ENCODE data around the gene RIMBP2.
"Not testable (repeated sequence)": the region's sequence is repeated elsewhere in the genome, so short reads cannot be mapped to it uniquely, and the experiment has no call there.

The RIMBP2 gene

DNA sequence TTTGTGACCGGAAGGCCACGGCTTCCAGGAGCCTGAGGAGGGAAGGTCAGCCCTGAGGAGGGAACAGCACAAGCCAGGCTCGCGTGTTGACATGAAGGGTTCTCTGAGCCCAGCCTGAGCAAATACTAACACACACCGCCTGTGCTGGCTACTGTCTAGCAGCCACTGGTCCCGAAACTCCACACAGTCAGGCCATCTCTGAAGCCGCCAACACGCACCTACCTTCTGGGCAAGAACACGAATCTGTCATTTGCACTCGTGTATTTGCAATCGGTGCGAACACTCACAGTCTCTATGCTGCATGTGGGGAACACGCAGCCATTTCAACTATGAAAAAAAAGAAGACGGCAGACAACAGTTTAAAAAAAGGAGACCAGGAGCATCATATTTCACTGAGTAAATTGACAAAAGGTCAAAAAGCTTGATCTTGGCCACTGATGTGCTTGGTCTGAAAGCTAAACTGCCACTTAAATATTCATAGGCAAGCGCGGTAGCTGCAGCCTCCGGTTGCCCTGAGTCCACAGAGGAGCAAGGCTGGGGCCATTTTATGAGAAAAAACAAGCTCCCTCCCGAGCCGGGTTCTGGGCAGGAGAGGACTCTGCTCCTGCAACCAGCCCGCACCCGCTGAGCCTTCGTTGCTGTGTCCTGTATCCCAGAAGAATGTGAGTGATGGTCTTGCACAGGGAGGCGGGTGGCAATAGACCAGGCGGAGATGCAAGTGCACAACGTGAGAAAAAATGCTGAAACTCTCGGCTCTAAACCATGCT is 57.8 kb downstream of the RIMBP2 start:
- no peak for DNase-seq (ENCODE audit: low spot score)

DNA sequence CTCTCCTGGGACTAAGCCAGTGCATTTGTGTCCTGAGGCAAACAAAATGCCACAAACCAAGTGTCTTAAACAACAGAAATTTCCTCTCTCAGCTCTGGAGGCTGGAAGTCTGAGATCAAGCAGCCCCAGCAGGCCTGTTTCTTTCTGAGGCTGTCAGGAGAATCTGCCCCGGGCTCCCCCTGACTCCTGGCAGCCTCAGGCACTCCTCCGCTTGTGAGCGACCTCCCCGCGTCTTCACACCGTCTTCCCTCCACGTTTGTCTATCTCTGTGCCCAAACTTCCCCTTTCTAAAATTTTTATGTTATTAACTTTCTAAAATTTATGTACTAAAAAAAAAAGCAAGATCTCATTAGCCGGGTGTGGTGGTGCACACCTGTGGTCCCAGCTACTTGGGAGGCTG is 59.7 kb downstream of the RIMBP2 start:
- no peak for DNase-seq (ENCODE audit: low spot score)

DNA sequence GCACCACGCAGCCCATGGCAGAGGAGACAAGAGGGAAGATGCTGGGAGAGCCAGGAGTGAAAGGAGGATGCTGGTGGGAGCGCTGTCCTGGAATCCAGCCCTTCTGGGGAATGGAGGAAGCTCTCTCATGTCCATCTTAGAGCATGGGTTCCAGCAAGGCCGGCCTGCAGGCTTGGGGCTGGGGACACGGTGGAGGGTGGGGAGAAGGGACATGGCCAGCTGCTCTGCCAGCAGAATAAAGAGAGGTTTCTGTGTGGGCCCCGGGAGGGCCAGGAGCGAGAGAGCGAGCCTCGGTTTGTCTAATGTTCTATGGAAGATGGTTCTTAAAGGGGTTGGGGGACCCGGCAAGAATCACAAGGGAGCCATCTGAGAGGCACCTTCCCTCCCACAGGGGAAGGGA is 60.2 kb downstream of the RIMBP2 start:
- no peak for DNase-seq (ENCODE audit: low spot score)

DNA sequence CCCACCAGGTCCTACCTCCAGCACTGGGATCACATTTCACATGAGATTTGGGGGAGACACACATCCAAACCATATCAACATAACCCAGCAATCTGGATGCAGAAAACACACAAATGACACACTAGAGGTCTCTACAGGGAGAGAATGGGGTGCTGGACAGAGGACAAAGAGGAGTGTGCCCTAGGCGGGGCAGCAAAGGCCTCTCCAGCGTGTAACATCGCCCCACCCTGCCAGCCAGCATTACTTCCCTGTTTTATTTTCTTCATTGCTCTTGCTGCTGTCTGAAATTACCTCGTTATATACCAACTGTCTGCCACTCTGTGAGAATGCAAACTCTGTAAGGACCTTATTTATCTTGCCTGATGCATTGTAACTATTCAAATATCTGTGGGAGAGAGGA is 61.1 kb downstream of the RIMBP2 start:
- no peak for DNase-seq (ENCODE audit: low spot score)

DNA sequence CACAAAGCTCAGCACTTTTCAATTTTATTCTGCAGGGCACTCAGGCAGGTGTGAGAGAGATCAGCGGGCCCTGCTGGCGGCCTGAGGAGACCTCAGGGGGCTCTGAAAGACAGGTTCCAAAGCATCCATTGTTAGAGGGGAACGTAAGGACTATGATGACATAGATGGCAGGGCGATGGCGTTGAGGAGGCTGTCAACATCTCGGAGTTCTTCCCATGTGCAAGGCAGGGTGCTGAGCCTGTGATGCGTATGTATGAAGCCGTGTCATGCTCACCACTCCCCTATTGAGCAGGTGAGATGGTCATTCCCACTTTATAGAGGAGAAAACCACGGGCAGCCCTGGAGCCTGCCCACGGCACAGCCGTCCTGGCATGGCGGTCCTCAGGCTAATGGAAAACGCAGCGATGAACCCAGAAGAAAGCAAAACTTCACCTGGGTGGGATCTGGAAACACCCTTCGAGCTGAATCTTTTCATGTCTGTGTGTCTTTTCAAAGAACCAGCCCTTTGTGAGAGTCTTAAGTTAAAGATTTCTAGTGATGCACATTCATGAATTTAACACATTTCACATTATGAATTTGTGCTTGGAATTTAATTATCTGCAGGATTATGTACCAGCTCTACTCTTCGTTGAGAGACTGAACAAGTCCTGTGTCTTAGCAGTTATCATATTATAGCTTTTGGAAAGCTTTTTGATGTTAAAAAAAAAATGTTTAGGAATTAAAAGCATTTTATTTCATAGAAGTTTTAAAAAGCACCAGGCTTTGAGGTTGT is 64.7 kb downstream of the RIMBP2 start:
- DNase-seq (ENCODE audit: low spot score): no peak

DNA sequence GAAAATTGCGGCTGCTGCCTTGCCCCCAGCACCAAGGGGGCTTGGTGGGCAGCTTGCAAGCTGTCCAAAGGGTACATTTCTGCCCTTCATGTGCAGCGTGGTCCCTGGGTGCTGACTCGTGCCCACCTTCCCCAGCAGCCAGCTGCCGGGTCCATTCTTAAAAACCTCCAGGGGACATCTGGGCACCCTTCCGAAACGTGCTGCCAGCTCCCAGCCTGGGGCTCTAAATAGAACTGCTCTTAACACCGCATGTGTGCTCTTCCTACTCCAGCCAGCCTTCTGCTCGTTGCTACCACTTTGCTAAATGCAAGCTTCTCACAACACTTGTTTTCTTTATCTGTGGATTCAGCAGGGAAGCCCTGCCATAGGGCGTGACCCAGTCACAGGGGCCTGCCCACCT is 66.0 kb downstream of the RIMBP2 start:
- DNase-seq (ENCODE audit: low spot score): no peak

DNA sequence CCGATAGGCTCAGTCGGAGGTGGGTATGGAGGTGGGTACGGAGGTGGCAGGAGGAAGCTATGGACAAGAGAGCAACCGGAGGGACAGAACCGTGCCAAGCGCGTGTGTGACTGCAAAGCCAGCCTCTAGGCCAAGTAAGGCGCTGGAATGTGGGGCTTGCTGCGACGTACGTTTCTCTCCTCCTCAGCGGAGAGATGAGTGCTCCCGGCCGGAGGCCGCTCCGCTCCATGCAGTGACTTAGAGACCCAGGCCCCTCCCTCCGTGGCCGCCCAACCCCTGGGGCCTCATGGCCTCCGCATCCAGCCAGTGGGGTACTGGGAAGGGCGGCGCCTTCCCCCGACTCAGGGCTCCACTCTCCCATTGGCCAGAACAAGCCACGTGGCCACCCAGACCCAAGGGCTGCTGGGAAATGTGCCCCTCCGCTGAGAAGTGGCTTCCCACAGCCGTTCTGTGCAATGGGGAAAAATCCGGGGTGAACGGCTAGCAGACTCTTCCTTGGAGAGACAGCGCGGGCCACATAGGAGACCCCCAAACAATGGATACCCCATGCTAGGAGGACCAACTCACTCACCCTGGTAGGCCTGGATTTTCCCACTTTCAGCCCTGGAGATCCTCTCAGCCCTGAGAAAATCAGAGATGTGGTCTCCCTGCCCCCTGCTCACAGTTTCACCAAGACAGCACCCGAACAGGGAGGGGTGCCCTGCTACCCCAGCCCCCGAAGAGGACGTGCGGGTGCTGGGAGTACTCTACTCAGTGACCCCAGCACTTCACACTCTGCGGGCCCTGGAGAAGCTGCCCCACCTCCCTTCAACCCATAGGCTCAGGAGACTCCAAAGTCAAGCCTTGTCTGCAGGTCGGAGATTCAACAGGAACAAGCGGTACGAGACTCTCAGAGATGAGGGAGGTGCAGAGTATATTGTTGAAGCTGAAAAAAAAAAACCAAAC is 66.7 kb downstream of the RIMBP2 start:
- DNase-seq (ENCODE audit: low spot score): no peak

DNA sequence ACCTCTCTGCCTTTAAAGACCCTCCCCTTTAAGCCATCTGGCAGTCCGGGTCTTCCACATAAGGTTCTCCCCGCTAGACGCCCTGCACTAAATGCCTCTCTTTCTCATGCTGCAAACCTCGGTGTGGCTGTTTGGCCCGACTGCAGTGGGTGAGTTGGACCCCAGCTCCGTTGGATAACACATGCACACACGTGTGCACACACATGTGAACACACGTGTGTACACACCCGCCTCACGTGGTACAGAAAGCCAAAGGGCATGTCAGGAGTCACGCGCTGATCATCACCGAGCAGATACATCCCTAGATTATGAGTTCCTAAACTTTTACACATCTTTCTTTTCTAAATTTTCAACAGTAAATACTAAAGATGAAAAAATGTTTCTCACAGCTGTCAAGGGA is 68.3 kb downstream of the RIMBP2 start:
- no peak for DNase-seq (ENCODE audit: low spot score)

DNA sequence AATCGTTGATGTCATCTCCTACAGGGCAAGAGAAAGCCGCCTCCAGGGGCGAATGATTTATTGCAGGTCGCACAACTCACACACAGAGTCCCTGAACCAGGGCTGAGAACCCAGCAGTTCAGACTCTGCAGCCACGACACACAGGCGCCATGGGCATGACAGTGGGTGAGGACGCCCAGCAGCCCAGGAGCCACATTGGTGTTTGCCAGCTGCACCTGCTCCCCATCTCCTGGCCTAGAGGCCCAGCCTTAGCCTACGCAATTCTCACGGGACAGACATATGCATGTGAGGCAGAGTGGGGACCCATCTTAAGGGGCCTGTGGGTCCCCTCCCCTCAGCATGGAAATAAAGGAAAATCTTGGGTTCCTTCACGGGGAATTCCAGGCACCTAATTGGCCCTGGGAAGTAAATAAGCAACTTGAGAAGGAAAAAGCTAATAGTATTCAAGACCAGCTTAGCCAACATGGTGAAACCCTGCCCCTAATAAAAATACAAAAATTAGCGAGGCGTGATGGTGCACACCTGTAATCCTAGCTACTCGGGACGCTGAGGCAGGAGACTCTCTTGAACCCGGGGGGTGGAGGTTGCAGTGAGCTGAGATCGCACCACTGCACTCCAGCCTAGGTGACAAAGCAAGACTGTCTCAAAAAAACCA is 69.3 kb downstream of the RIMBP2 start:
- no peak for DNase-seq (ENCODE audit: low spot score)

DNA sequence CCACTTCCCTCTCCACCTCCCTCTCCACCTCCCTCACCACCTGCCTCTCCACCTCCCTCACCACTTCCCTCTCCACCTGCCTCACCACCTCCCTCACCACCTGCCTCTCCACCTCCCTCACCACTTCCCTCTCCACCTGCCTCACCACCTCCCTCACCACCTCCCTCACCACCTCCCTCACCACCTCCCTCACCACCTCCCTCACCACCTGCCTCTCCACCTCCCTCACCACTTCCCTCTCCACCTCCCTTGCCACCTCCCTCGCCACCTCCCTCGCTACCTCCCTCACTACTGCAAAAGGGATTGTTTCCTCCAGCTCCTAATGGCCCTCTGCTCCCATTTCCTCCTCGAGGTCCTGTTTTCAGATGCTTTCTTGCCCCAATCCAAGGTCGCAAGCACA is 69.9 kb downstream of the RIMBP2 start:
- DNase-seq (ENCODE audit: low spot score): not testable (repeated sequence)

DNA sequence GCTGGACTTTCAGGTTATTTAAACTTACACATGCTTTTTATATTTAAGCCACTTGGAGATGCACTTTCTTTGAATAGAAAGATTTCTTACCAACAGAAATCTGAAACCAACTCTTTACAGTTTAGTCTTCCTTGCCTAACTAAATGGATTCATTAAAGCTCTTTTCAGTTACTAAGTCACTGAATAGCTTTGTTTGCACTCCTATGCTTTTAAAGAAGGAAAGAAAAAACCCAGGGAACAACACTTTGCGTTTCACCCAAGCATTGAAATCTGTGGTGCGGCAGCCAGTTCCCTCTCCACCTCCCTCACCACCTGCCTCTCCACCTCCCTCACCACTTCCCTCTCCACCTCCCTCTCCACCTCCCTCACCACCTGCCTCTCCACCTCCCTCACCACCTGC is 70.3 kb downstream of the RIMBP2 start:
- DNase-seq (ENCODE audit: low spot score): no peak

DNA sequence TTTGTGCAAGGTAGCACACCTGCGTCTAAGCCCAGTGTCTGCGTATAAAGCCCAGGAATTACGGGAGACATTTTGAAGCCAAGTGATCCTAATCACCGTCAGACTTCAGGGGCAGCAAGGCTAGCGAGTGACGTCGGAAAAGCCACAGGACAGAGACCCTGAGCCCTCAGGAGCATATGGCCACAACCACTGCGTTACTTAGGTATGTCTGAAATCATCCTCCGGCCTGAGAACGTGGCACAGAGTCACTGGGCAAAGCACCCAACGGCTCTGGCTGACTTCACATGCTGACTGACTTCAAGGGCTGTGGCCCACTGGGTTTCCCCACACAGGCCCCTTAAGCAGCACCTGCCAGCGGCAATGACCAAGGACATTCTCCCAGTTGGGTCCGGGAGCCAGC is 71.5 kb downstream of the RIMBP2 start:
- DNase-seq (ENCODE audit: low spot score): no peak

DNA sequence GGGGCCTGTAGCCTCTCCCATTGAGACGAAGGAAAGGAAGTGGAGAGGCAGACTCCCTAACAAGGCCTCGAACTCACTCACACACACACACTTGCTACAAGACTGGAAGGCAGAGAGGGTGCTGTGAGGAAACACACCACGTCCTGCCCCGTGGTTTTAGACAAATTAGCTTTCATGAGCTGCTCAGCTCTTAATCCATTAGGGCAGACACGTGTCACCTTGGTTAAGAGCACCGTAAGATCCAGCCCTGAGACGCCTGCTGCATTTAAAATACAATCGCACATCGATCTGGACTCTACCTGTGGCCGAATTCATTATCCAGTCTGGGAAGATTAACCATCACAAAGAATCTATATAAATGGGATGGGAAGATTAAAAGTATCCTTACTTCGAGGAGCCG is 72.0 kb downstream of the RIMBP2 start:
- no peak for DNase-seq (ENCODE audit: low spot score)

DNA sequence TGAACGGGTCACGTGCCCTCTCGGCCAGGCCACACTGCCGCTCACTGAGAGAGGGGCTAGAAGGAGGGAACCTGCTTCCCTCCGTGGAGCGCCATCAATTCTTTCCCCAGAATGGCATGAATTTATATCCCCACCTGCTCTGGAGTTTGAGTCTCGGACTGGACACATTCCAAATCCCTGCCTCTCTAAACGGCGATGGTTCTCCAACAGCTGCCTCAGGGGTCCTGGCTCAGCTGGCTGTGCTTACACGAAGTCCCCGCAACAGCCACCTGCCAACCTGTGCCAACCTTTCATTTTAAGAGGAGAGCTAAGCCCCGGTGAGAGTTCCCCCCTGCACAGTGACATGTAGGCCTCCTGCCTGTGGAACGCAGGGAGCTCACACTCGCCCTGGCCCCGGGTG is 73.2 kb downstream of the RIMBP2 start:
- no peak for DNase-seq (ENCODE audit: low spot score)

DNA sequence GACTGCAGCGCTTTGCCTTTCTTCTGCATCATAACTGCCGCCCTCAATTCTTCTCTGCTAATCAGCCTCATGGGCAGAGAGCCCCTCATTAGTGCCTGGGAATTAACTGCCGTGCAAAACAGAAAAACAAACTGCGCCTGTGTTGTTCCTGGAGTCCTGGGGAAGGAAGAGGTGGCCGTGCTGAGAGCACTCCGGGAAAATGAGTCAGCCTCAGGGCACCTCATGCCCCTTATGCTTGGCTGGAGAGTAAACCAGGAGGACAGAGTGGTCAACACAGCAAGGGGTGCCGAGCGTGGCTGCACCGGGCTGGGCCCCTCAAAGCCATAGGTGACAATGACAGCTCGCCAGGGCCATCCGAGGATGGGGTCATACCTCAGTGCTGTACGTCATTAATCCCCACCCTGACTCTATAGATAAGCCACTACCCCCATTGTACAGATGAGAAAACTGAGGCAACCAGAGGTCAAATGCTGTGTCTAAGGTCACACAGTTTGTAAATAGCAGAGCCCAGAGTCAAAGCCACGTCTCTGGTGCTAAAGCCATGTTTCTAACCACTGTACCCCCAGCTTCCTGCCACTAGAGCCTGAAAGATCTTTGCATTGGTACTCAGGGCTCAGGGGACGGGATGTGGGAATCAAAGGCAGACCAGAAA is 74.4 kb downstream of the RIMBP2 start:
- DNase-seq (ENCODE audit: low spot score): no peak

DNA sequence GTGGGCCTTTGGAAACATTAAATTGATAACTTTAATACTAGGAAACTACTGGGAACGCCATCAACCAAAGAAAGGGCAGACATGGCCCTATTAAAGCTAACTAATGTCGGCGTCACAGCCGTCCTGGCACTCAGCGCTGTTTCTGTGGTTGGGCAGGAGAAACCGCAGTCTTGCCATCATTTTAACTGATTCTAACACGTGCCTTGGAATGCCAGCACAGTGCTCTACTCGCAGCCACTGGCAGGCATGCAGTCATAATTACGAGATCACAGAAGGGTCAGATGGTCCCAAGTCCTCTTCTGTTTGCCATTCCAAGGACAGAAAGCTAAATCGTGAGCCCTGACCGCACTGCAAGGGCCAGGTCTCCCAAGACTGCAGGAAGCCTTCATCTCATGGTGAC is 75.2 kb downstream of the RIMBP2 start:
- no peak for DNase-seq (ENCODE audit: low spot score)

DNA sequence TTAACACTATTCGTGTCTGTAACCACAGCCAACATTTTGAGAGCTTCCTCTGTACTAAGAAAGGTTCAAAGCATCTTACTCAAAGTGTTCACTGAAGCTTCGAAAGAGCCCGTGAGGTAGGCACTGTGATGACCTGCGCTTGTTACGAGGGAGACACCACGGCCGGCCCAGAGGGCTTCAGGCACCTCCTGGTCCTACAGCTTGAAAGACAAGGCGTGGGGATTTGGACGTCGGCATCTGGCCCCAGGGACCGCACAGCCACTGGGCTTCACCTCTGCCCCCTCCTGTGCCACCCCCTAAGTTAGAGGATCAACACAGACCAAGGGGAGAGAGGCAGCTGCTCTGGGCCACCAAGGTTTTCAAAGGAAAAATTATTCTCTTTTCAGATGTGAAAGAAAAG is 75.6 kb downstream of the RIMBP2 start:
- DNase-seq (ENCODE audit: low spot score): no peak

DNA sequence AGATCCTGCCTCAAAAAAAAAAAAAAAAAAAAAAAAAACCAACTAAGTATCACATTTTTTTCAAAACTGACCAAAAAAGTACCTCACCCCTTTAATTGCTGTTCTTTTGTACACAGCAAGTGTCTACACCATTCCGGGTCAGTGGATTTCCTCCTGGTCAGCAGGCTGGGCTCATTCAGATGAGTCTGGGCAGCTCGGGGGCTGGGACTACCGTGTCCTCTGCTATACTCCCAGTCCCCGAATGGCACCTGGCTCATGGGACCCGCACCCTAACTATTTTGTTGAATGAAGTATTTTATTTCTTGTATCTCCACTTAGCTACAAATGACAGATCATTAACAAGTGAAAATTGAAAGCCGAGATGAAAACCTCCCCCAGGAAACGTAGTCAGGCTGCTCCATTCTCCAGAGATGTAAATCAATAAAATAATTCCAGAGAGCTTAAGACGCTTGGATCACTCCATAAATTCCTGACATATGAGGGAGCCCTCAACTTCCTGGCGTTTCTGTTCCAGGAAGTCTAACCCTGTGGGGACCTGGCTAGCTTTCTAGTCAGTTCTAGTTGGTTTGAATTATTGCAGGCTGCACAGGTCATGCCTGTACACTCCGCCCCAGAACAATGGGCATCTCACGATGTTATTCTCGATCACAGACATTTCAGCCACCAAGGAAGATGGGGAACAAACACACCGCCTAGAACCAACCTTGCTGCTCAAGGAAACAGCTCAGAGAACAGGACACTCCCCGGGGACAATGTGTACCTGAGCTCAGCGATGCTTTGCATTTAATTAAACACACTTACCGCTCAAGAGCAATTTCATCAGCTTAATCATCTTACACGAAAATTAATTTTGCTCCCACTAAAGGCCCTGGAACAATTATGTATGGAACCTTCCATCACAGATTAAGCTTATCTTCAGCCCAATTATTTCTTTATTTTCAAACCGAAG is 76.3 kb downstream of the RIMBP2 start:
- no peak for DNase-seq (ENCODE audit: low spot score)

DNA sequence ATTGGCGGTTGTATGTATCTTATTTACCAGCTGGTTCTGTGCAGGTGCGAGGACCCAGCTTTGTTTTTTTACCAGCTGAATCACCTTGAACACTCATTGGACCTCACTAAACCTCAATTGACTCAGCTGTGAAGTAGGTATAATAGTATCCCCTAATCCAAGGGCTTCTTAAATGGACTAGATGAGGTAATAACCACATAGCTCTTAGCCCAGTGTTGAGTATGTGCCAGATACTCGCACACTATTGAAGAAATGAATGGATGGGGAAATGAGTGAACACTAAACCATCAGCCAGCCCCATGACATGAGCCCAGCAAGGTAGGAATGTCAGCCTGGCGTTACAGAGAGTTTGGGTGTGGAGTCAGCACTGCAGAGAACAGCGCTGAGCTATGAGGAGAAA is 79.7 kb downstream of the RIMBP2 start:
- no peak for DNase-seq (ENCODE audit: low spot score)

DNA sequence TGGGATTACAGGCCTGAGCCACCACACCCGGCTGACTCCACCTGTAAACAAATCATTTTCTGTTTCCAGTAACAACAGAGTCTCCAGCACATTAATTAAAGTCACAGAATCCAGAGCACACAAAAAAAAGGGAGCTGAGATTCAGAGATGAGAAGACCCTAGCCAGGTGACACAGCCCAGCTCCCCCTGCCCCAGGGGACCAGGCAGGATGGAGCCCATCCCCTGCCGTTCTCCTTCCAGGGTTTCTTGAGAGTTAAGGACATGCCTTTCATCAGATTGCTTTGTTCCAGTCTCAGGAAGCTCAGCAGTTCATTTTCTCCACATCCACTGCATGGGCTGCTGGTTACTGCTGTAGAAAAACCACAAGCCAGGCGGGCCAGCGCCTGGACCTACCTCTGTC is 81.2 kb downstream of the RIMBP2 start:
- DNase-seq (ENCODE audit: low spot score): no peak

All from NAMALWA (cell line).